ENCODE data around the gene SPA17. TPM values are rescaled to one million over a fixed set of nuclear protein-coding genes. Genes with fewer than 3 reads are reported as not detected.
A peak's percentile ranks its signal among the peaks of the same experiment; 100 is the strongest.

The SPA17 gene
- total RNA-seq, 2 experiments from 2014 or later: 5.1 to 5.5 TPM

DNA sequence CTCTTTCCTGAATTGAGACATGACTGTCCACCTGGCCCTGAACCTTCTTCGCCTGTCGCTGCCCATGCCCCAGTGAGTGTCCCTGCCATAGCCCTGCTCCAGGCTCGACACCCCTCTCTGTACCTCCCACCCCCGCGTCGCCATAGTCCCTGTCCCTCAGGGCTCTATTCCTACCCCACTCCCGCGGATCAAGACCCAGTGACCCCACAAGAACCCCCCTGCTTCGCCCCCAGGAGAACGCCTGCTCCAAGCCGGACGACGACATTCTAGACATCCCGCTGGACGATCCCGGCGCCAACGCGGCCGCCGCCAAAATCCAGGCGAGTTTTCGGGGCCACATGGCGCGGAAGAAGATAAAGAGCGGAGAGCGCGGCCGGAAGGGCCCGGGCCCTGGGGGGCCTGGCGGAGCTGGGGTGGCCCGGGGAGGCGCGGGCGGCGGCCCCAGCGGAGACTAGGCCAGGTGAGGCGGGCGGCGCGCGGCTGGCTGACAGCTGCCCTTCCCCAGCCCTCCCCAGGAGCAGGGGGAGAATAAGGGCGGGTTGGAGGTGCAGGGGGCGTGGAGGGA, 71.6 kb downstream of the SPA17 start:
- H3K36me3 ChIP-seq (ENCODE audit: insufficient read depth, low read length): no peaks in the 10 kb centered on the region
- ChIA-PET CTCF (ENCODE audit: unreplicated experiment) (no interaction called here), POLR2A (interaction anchor here (0.6 to 2.7 kb wide), 3 partner anchors 27 to 130 kb away, joined by 3 to 9 read pairs (median 4); partner anchors contain the start of genes SIAE and SPA17)
- H4K20me1 ChIP-seq (ENCODE audit: insufficient read depth, low read length): no peaks in the 10 kb centered on the region; the same call in 1 of the 2 replicates
- no peaks in the 10 kb centered on the region for H3K79me2 ChIP-seq (ENCODE audit: insufficient read depth, low read depth, low read length)
- peak overlapping the region; percentile 74 for H3K4me2 ChIP-seq (ENCODE audit: low read length)
- BruUV-seq (replicated peaks): no TSS peak
- H3K4me3 ChIP-seq (ENCODE audit: low read depth, low read length, poor library complexity, severe bottlenecking): peak overlapping the region; percentile 70
- no peak overlapping the region for H2AFZ ChIP-seq (ENCODE audit: low read length)
- H3K9me2 ChIP-seq (ENCODE audit: insufficient read depth, low read length): no peaks in the 10 kb centered on the region
- intact Hi-C loops (cut with micrococcal nuclease; ENCODE audit: unreplicated experiment): loop anchor here (5.0 kb wide), 1 partner anchor 92 kb away; no protein-coding TSS in a partner anchor
- H3K9me3 ChIP-seq (ENCODE audit: low read length): no peaks in the 10 kb centered on the region
- no peak overlapping the region for H3K27ac ChIP-seq (ENCODE audit: low read depth, low read length, poor library complexity, severe bottlenecking)
- peaks cover 30% of the 10 kb centered on the region for H3K4me1 ChIP-seq (ENCODE audit: insufficient read depth, low read length, poor library complexity, severe bottlenecking)
- no peak for TF ChIP-seq EZH2phosphoT487 (IDR thresholded peaks at IDR 0.05; ENCODE audit: borderline replicate concordance, low read depth, low read length)
- TF ChIP-seq, protein P1, sequence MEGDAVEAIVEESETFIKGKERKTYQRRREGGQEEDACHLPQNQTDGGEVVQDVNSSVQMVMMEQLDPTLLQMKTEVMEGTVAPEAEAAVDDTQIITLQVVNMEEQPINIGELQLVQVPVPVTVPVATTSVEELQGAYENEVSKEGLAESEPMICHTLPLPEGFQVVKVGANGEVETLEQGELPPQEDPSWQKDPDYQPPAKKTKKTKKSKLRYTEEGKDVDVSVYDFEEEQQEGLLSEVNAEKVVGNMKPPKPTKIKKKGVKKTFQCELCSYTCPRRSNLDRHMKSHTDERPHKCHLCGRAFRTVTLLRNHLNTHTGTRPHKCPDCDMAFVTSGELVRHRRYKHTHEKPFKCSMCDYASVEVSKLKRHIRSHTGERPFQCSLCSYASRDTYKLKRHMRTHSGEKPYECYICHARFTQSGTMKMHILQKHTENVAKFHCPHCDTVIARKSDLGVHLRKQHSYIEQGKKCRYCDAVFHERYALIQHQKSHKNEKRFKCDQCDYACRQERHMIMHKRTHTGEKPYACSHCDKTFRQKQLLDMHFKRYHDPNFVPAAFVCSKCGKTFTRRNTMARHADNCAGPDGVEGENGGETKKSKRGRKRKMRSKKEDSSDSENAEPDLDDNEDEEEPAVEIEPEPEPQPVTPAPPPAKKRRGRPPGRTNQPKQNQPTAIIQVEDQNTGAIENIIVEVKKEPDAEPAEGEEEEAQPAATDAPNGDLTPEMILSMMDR (conservative IDR thresholded peaks at IDR 0.05; ENCODE audit: low read length): no peak
- no peak for DNase-seq (ENCODE audit: low spot score)

DNA sequence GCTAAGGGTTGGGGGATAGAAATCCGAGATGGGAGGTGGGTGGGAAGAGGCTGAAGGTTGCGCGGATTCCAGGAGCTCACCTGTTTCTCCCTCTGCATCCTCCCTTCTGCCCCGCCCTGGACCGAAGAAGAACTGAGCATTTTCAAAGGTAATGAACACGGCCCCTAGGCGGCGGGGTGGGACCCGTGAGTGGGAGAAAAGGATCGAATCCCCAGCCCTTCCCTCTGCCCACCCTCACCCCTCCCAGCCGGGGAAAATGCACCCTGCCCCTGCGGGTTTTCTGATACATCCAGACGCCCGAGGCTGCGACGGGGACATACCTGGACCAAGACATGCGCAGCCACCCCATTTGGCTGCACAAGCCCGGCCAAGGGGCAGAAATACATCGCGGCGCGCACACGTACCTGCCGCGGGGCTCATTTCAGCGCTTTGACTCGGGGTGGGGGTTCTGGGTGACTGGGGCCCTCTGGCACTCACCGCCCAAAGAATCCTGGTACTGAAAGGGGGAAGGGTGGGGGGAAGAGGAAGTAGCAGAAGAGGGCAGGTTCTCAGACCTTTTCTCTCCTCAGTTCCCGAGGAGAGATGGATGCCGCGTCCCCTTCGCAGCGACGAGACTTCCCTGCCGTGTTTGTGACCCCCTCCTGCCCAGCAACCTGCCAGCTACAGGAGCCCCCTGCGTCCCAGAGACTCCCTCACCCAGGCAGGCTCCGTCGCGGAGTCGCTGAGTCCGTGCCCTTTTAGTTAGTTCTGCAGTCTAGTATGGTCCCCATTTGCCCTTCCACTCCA, 72.3 kb downstream of the SPA17 start:
- Histone ChIP-seq H3K9me2 (ENCODE audit: insufficient read depth, low read length) (no peaks in the 10 kb centered on the region), H3K4me2 (ENCODE audit: low read length) (peak overlapping the region; percentile 74), H3K4me3 (ENCODE audit: low read depth, low read length, poor library complexity, severe bottlenecking) (peak overlapping the region; percentile 70), H3K36me3 (ENCODE audit: insufficient read depth, low read length) (no peaks in the 10 kb centered on the region), H3K27ac (ENCODE audit: low read depth, low read length, poor library complexity, severe bottlenecking) (peak overlapping the region; percentile 61), H2AFZ (ENCODE audit: low read length) (peak overlapping the region; percentile 75), H3K4me1 (ENCODE audit: insufficient read depth, low read length, poor library complexity, severe bottlenecking) (peaks cover 24% of the 10 kb centered on the region), H3K79me2 (ENCODE audit: insufficient read depth, low read depth, low read length) (no peaks in the 10 kb centered on the region), H3K9me3 (ENCODE audit: low read length) (no peaks in the 10 kb centered on the region), H4K20me1 (ENCODE audit: insufficient read depth, low read length) (no peaks in the 10 kb centered on the region; the same call in 1 of the 2 replicates)
- peak; percentile 56 for DNase-seq (ENCODE audit: low spot score)
- ChIA-PET POLR2A (interaction anchor here (0.6 to 2.7 kb wide), 9 partner anchors 18 to 822 kb away, joined by 3 to 9 read pairs (median 4); partner anchors contain the start of genes SIAE and SPA17), CTCF (ENCODE audit: unreplicated experiment) (interaction anchor here (0.6 to 1.3 kb wide), 6 partner anchors 17 to 210 kb away, joined by 3 to 5 read pairs (median 4); no protein-coding TSS in a partner anchor)
- no TSS peak for BruUV-seq (replicated peaks)
- intact Hi-C loops (cut with micrococcal nuclease; ENCODE audit: unreplicated experiment): loop anchor here (1.0 to 5.0 kb wide), 4 partner anchors 17 to 91 kb away; no protein-coding TSS in a partner anchor
- no peak for TF ChIP-seq EZH2phosphoT487 (IDR thresholded peaks at IDR 0.05; ENCODE audit: borderline replicate concordance, low read depth, low read length)
- TF ChIP-seq, protein P1 (conservative IDR thresholded peaks at IDR 0.05; ENCODE audit: low read length): peak; percentile 64; the same call in 1 of the 2 replicates

Measured in OCI-LY7 (cell line).